ENCODE results near the gene DDO.

The DDO gene

DNA sequence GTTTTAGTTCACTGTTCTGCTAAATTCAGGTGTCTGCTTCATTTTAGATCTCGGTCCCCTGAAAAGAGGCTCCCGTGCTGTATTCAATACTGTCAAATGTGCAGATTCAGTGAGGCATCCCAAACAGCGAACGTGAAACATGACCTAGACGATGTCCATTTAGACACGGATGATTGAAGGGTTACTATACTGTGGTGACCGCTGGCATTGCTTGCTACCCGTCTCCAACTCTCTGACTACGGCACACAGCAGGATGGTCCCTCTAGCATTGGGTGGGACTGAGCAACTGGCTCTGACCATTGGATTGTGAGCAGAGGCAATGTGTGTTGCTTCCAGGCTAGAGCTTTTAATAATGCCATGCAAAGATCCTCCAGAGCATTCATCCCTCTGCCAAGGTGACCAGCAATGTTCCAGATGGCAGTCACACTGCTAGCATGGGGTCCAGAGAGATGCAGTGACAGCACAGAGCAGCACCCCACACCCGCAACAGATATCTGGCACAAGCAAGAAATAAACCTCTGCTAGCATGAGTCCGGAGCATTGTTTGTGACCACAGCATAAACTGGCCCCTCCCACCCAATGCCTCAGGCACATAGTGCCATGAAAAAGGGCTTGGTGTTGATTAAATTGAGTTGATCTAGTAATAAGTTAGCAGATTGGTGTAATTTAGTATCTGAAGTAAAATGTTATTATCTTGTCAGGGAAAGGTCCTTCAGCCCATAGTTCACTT lies 66.2 kb downstream of the DDO start:
- no peak for DNase-seq (ENCODE audit: low read depth in 1 of 2, low spot score in 1 of 2)

DNA sequence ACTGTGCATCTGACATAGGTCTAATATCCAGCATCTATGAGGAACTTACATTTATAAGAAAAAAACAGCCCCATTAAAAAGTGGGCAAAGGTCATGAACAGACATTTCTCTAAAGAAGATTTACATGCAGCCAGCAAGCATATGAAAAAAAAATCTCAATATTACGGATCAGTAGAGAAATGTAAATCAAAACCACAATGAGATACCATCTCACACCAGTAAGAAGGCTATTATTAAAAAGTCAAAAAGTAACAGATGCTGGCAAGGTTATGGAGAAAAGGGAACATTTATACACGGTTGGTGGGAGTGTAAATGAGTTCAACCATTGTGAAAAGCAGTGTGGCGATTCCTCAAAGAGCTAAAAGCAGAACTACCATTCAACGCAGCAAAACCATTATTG lies 70.3 kb downstream of the DDO start:
- no peak for DNase-seq (ENCODE audit: low read depth in 1 of 2, low spot score in 1 of 2)

- no peak for DNase-seq (ENCODE audit: low read depth in 1 of 2, low spot score in 1 of 2)
These were observed 72.6 kb downstream of the DDO start for GRCh38 chr6:110342759-110343158.
